Neural progenitor cell (in vitro differentiated cells): ENCODE results near the gene HDAC5. TPM values are rescaled to one million over a fixed set of nuclear protein-coding genes. Genes with fewer than 3 reads are reported as not detected.
A peak's percentile ranks its signal among the peaks of the same experiment; 100 is the strongest.

ENCODE experiments used
- DNase-seq: peaks from one replicate; pipeline ENCODE4 v3.0.0-alpha.2; 2016; ENCODE audit warnings: low spot score
- H2AFZ ChIP-seq: fragments of 200-600 bp; sonication (generic); replicated peaks from 2 replicates; pipeline ENCODE4 v1.6.1; 2016; ENCODE audit warnings: antibody characterized with exemption
- H3F3A ChIP-seq: fragments of 200-600 bp; sonication (generic); 2 replicates; pipeline ENCODE4 v1.6.1; 2016; ENCODE audit warnings: antibody characterized with exemption, low read depth
- H3K27ac ChIP-seq: fragments of 200-600 bp; sonication (generic); 2 replicates; pipeline ENCODE4 v1.5.1; 2016; ENCODE audit warnings: mild to moderate bottlenecking
- H3K27me3 ChIP-seq: fragments of 200-600 bp; sonication (generic); 2 replicates; pipeline ENCODE4 v1.6.1; 2016; ENCODE audit warnings: mild to moderate bottlenecking, moderate library complexity
- H3K36me3 ChIP-seq: fragments of 200-600 bp; sonication (generic); 2 replicates; pipeline ENCODE4 v1.5.1; 2016
- H3K4me1 ChIP-seq: fragments of 200-600 bp; sonication (generic); 2 replicates; pipeline ENCODE4 v1.6.1; 2016; ENCODE audit warnings: mixed run types
- H3K4me2 ChIP-seq: fragments of 200-600 bp; sonication (generic); 2 replicates; pipeline ENCODE4 v1.6.1; 2016
- H3K4me3 ChIP-seq: fragments of 200-600 bp; sonication (generic); 2 replicates; pipeline ENCODE4 v1.5.1; 2016
- H3K79me2 ChIP-seq: fragments of 200-600 bp; sonication (generic); 2 replicates; pipeline ENCODE4 v1.6.1; 2016; ENCODE audit warnings: low read depth
- H3K9ac ChIP-seq: fragments of 200-600 bp; sonication (generic); 2 replicates; pipeline ENCODE4 v1.6.1; 2016
- H3K9me3 ChIP-seq: fragments of 200-600 bp; sonication (generic); 2 replicates; pipeline ENCODE4 v1.5.1; 2016; ENCODE audit warnings: low read depth
- H4K20me1 ChIP-seq: fragments of 200-600 bp; sonication (generic); 2 replicates; pipeline ENCODE4 v1.6.1; 2016; ENCODE audit warnings: low read depth
- H3K27ac Mint-ChIP-seq: 3 replicates; pipeline ENCODE4 v1.8.0; 2021; ENCODE audit warnings: mixed read lengths
- H3K27me3 Mint-ChIP-seq: 2 replicates; pipeline ENCODE4 v1.8.0; 2022; ENCODE audit warnings: low read depth, mild to moderate bottlenecking, inconsistent platforms, moderate library complexity, mixed read lengths; ENCODE audit not compliant: insufficient read depth
- H3K36me3 Mint-ChIP-seq: 3 replicates; pipeline ENCODE4 v1.8.0; 2021; ENCODE audit warnings: mixed read lengths
- H3K4me1 Mint-ChIP-seq: 3 replicates; pipeline ENCODE4 v1.8.0; 2021; ENCODE audit warnings: mixed read lengths
- H3K4me3 Mint-ChIP-seq: 3 replicates; pipeline ENCODE4 v1.8.0; 2021; ENCODE audit warnings: mild to moderate bottlenecking, moderate library complexity, mixed read lengths
- H3K9me3 Mint-ChIP-seq: 3 replicates; pipeline ENCODE4 v1.8.0; 2020; ENCODE audit warnings: mixed read lengths
- EZH2 ChIP-seq: fragments of 200-600 bp; sonication (generic); IDR thresholded peaks from 2 replicates; pipeline ENCODE4 v1.6.1; 2017; ENCODE audit warnings: antibody characterized with exemption, mild to moderate bottlenecking, moderate library complexity
- EZH2phosphoT487 ChIP-seq: fragments of 200-600 bp; sonication (generic); IDR thresholded peaks from 2 replicates; pipeline ENCODE4 v1.6.1; 2017; ENCODE audit warnings: antibody characterized with exemption
- total RNA-seq: library from RNA; depleted of rRNA; stranded (reverse); fragments of >200 nt; gene quantifications from 2 replicates; pipeline ENCODE4 v1.2.3, GENCODE V29; 2015; ENCODE audit warnings: low replicate concordance
- TF ChIP-seq, protein P1 (sequence below): fragments of 200-600 bp; sonication (generic); IDR thresholded peaks from 2 replicates; pipeline ENCODE4 v1.5.1; 2017; ENCODE audit warnings: antibody characterized with exemption, mild to moderate bottlenecking

HDAC5 gene
- total RNA-seq, 1 donor from 2014 or later, result 23.6 TPM

DNA sequence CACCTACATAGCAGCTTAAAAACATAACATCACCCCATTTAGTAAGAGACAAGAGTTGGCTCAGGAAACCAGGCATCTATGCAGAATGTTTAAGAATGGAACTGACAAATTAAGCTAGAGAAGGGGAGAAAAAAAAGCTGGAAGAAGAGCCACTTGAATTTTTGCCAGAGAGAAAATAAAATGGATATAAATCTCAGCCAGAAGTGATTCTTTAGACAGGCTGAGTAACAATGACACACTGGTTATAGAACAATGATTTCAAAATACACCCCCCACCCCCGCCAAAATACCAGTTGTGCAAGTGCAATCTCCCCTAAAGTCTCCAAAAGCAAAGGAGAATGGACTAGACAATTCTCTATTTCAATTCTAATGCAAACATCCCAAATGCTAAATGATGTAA, 79.4 kb downstream of the HDAC5 start:
- H3K27ac ChIP-seq, result peak overlapping the region; percentile 53
- H3K4me2 ChIP-seq, result no peak overlapping the region

DNA sequence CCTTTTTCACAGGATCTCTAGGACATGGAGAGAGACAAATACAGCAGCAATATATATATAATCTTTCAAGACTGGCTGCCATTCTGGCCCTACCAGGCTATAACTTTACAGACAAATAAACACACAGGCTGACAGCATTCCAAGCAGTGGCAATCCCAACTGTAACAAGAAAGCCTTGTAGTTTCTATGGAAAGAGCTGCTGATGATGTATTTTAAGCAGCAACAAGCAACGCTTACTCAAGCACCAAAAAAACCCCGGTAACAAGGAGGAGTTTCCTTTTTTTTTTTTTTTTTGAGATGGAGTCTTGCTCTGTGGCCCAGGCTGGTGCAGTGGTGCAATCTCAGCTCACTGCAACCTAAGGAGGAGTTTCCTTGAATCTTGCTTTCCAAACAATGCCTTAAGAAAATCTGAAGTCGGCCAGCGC, 80.2 kb downstream of the HDAC5 start:
- Mint-ChIP-seq H3K9me3 (no peaks in the 10 kb centered on the region), H3K27me3 (no peaks in the 10 kb centered on the region), H3K27ac (no peak overlapping the region), H3K36me3 (peaks cover 24% of the 10 kb centered on the region), H3K4me1 (peaks cover 6% of the 10 kb centered on the region), H3K4me3 (no peak overlapping the region)
- H4K20me1 ChIP-seq, result peaks cover 70% of the 10 kb centered on the region
- no peaks in the 10 kb centered on the region for H3K4me1 ChIP-seq
- H3K9ac ChIP-seq, result no peak overlapping the region
- H3F3A ChIP-seq, result peaks cover 24% of the 10 kb centered on the region
- no peaks in the 10 kb centered on the region for H3K9me3 ChIP-seq
- H3K36me3 ChIP-seq, result no peaks in the 10 kb centered on the region
- H3K4me2 ChIP-seq, result no peak overlapping the region
- peak overlapping the region; percentile 53 for H3K27ac ChIP-seq
- H3K4me3 ChIP-seq, result no peak overlapping the region
- DNase-seq, result no peak
- peaks cover 95% of the 10 kb centered on the region for H3K79me2 ChIP-seq
- TF ChIP-seq, protein P1, sequence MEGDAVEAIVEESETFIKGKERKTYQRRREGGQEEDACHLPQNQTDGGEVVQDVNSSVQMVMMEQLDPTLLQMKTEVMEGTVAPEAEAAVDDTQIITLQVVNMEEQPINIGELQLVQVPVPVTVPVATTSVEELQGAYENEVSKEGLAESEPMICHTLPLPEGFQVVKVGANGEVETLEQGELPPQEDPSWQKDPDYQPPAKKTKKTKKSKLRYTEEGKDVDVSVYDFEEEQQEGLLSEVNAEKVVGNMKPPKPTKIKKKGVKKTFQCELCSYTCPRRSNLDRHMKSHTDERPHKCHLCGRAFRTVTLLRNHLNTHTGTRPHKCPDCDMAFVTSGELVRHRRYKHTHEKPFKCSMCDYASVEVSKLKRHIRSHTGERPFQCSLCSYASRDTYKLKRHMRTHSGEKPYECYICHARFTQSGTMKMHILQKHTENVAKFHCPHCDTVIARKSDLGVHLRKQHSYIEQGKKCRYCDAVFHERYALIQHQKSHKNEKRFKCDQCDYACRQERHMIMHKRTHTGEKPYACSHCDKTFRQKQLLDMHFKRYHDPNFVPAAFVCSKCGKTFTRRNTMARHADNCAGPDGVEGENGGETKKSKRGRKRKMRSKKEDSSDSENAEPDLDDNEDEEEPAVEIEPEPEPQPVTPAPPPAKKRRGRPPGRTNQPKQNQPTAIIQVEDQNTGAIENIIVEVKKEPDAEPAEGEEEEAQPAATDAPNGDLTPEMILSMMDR, result no peak
- TF ChIP-seq EZH2 (no peak), EZH2phosphoT487 (no peak)
- no peak overlapping the region for H2AFZ ChIP-seq
- no peaks in the 10 kb centered on the region for H3K27me3 ChIP-seq

More for the DNA sequence above, 79.4 kb downstream of the HDAC5 start:
- H3K9me3 ChIP-seq, result no peaks in the 10 kb centered on the region
- H4K20me1 ChIP-seq, result peaks cover 74% of the 10 kb centered on the region
- Mint-ChIP-seq H3K27ac (no peak overlapping the region), H3K27me3 (no peaks in the 10 kb centered on the region), H3K36me3 (peaks cover 26% of the 10 kb centered on the region), H3K4me3 (no peak overlapping the region), H3K9me3 (no peaks in the 10 kb centered on the region), H3K4me1 (peaks cover 6% of the 10 kb centered on the region)
- no peak overlapping the region for H3K4me3 ChIP-seq
- H2AFZ ChIP-seq, result no peak overlapping the region
- no peak for DNase-seq
- peaks cover 24% of the 10 kb centered on the region for H3F3A ChIP-seq
- H3K36me3 ChIP-seq, result no peaks in the 10 kb centered on the region
- peaks cover 97% of the 10 kb centered on the region for H3K79me2 ChIP-seq
- no peak for TF ChIP-seq EZH2phosphoT487
- TF ChIP-seq EZH2, result no peak
- TF ChIP-seq, protein P1, result no peak
- H3K4me1 ChIP-seq, result no peaks in the 10 kb centered on the region
- H3K27me3 ChIP-seq, result no peaks in the 10 kb centered on the region
- H3K9ac ChIP-seq, result no peak overlapping the region

DNA sequence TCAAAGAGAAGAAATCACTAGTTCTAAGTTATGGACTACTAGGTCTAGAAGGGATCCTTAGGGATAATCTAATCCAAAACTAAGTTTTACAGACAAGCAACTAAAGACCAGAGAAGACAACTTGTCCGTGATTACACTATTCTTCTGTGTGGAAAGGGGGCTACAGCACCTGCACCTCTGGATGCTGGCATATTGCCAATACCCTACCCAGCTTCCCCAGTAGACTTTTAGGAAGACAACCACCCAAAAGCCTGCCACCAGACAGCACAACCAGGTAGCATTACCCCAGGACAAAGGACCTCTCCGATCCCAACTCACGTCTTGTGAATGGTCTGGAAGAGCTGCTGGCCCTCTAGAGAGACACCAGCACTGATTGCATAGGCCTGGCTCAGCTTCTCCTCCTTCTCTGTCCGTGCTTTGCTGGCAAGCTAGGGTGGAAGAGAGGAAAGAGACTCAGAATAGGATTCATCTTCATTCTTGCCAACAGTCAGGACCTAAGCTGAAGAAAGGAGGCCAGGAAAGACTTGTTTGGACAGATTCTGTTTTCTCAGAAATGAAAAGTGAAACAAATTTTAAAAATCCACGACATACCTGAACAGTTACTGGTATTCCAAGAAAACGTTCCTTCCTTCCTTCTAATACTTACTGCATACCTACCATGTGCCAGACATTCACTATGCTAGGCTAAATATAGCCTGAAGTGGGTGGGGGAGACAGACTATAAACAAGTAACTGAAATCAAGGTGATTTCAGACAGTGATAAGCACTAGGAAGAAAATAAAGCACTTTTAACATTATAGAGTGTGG, 83.4 kb downstream of the HDAC5 start:
- H3K9ac ChIP-seq, result no peak overlapping the region
- no peaks in the 10 kb centered on the region for H3K27me3 Mint-ChIP-seq
- no peaks in the 10 kb centered on the region for H3K9me3 Mint-ChIP-seq
- H4K20me1 ChIP-seq, result peaks cover 57% of the 10 kb centered on the region
- H3K4me2 ChIP-seq, result no peak overlapping the region
- H3K4me3 ChIP-seq, result no peak overlapping the region
- no peaks in the 10 kb centered on the region for H3K27me3 ChIP-seq
- H3K4me1 ChIP-seq, result no peaks in the 10 kb centered on the region
- H3K4me3 Mint-ChIP-seq, result no peak overlapping the region
- peaks cover 6% of the 10 kb centered on the region for H3K4me1 Mint-ChIP-seq
- no peaks in the 10 kb centered on the region for H3K9me3 ChIP-seq
- H3F3A ChIP-seq, result peaks cover 21% of the 10 kb centered on the region
- H2AFZ ChIP-seq, result no peak overlapping the region
- H3K36me3 ChIP-seq, result no peaks in the 10 kb centered on the region
- no peak for DNase-seq
- H3K79me2 ChIP-seq, result peaks cover 62% of the 10 kb centered on the region
- no peak for TF ChIP-seq EZH2phosphoT487
- TF ChIP-seq, protein P1, result no peak
- no peak for TF ChIP-seq EZH2
- peaks cover 19% of the 10 kb centered on the region for H3K36me3 Mint-ChIP-seq
- no peak overlapping the region for H3K27ac ChIP-seq
- H3K27ac Mint-ChIP-seq, result no peak overlapping the region
